ENCODE data around the gene PLCB1.
"Not testable (repeated sequence)": the region's sequence is repeated elsewhere in the genome, so short reads cannot be mapped to it uniquely, and the experiment has no call there.

PLCB1 gene

GRCh38 chr20:8131598-8132483, at the start of gene PLCB1:
Gene PLCB1 (plus strand): TSS chr20:8132266. CDS start chr20:8132652, 386 bp downstream.
- peak; percentile 27 for DNase-seq (ENCODE audit: low read depth)

GRCh38 chr20:8082989-8083388, 49.1 kb upstream of the PLCB1 start:
- DNase-seq (ENCODE audit: low read depth), result no peak

- no peak for DNase-seq (ENCODE audit: low read depth)
Measured at GRCh38 chr20:8089668-8090067, 42.4 kb upstream of the PLCB1 start.

GRCh38 chr20:8094415-8094818, 37.6 kb upstream of the PLCB1 start:
- DNase-seq (ENCODE audit: low read depth), result no peak

- DNase-seq (ENCODE audit: low read depth), result no peak
Measured at GRCh38 chr20:8094850-8095249, 37.2 kb upstream of the PLCB1 start.

GRCh38 chr20:8095648-8096572, 36.2 kb upstream of the PLCB1 start:
- no peak for DNase-seq (ENCODE audit: low read depth)

GRCh38 chr20:8097307-8097706, 34.8 kb upstream of the PLCB1 start:
- DNase-seq (ENCODE audit: low read depth), result no peak

GRCh38 chr20:8104252-8104651, 27.8 kb upstream of the PLCB1 start:
- DNase-seq (ENCODE audit: low read depth), result no peak

- not testable (repeated sequence) for DNase-seq (ENCODE audit: low read depth)
Measured at GRCh38 chr20:8114612-8115011, 17.5 kb upstream of the PLCB1 start.

GRCh38 chr20:8115436-8115835, 16.6 kb upstream of the PLCB1 start:
- DNase-seq (ENCODE audit: low read depth), result peak; percentile 33

GRCh38 chr20:8116067-8116811, 15.8 kb upstream of the PLCB1 start:
- no peak for DNase-seq (ENCODE audit: low read depth)

- peak; percentile 11 for DNase-seq (ENCODE audit: low read depth)
Measured at GRCh38 chr20:8117636-8118035, 14.4 kb upstream of the PLCB1 start.

- no peak for DNase-seq (ENCODE audit: low read depth)
Measured at GRCh38 chr20:8118039-8118438, 14.0 kb upstream of the PLCB1 start.

GRCh38 chr20:8118760-8119159, 13.3 kb upstream of the PLCB1 start:
- no peak for DNase-seq (ENCODE audit: low read depth)

- no peak for DNase-seq (ENCODE audit: low read depth)
Measured at GRCh38 chr20:8121666-8122065, 10.4 kb upstream of the PLCB1 start.

GRCh38 chr20:8124639-8125038, 7.4 kb upstream of the PLCB1 start:
- no peak for DNase-seq (ENCODE audit: low read depth)

GRCh38 chr20:8126181-8126580, 5.9 kb upstream of the PLCB1 start:
- no peak for DNase-seq (ENCODE audit: low read depth)

GRCh38 chr20:8126841-8127378, 5.2 kb upstream of the PLCB1 start:
- DNase-seq (ENCODE audit: low read depth), result no peak

- no peak for DNase-seq (ENCODE audit: low read depth)
Measured at GRCh38 chr20:8127553-8128255, 4.4 kb upstream of the PLCB1 start.

- no peak for DNase-seq (ENCODE audit: low read depth)
Measured at GRCh38 chr20:8128291-8129060, 3.6 kb upstream of the PLCB1 start.

Measured in CMK (cell line).